DND-41 (cell line): Measurements from ENCODE around the gene LPAR5.

ENCODE experiments used
- ATAC-seq: fragments of 200-7000 bp; cut with Tn5 transposase; 3 replicates; pipeline ENCODE4 v1.9.1; 2021; ENCODE audit warnings: low read depth; ENCODE audit not compliant: insufficient read depth
- DNase-seq: peaks from one replicate; pipeline ENCODE4 v3.0.0-alpha.2; 2020
- H2AFZ ChIP-seq: 2 replicates; pipeline ENCODE4 v1.6.0; 2012; ENCODE audit warnings: low read depth, low read length
- H3K27ac ChIP-seq: 2 replicates; pipeline ENCODE4 v1.5.1; 2012; ENCODE audit warnings: low read length, inconsistent platforms
- H3K27me3 ChIP-seq: fragments of 200-600 bp; sonication (generic); 2 replicates; pipeline ENCODE4 v1.6.0; 2012; ENCODE audit warnings: low read length, mild to moderate bottlenecking, inconsistent platforms; ENCODE audit not compliant: insufficient read depth, poor library complexity
- H3K36me3 ChIP-seq: 2 replicates; pipeline ENCODE4 v1.5.1; 2012; ENCODE audit warnings: low read length, inconsistent platforms; ENCODE audit not compliant: insufficient read depth
- H3K4me1 ChIP-seq: 2 replicates; pipeline ENCODE4 v1.5.1; 2012; ENCODE audit warnings: mild to moderate bottlenecking, low read length; ENCODE audit not compliant: insufficient read depth
- H3K4me2 ChIP-seq: 2 replicates; pipeline ENCODE4 v1.6.0; 2012; ENCODE audit warnings: mild to moderate bottlenecking, moderate library complexity, low read length, inconsistent platforms; ENCODE audit not compliant: insufficient read depth
- H3K4me3 ChIP-seq, 2 experiments: fragments of 200-600 bp in 1 of 2; shearing (Covaris generic) in 1 of 2; 2 replicates each; pipeline ENCODE4 v1.5.1; 2012 to 2016; ENCODE audit warnings: inconsistent platforms in 2 of 2, low read length in 2 of 2, mild to moderate bottlenecking in 2 of 2, low read depth in 1 of 2, moderate library complexity in 1 of 2
- H3K79me2 ChIP-seq: 2 replicates; pipeline ENCODE4 v1.6.0; 2012; ENCODE audit warnings: low read length, inconsistent platforms; ENCODE audit not compliant: insufficient read depth
- H3K9ac ChIP-seq: 2 replicates; pipeline ENCODE4 v1.6.0; 2012; ENCODE audit warnings: low read depth, mild to moderate bottlenecking, inconsistent platforms, low read length, moderate library complexity
- H3K9me3 ChIP-seq: 2 replicates; pipeline ENCODE4 v1.5.1; 2012; ENCODE audit warnings: low read length, moderate library complexity, mild to moderate bottlenecking, inconsistent platforms; ENCODE audit not compliant: insufficient read depth, severe bottlenecking
- H4K20me1 ChIP-seq: 2 replicates; pipeline ENCODE4 v1.6.0; 2012; ENCODE audit warnings: low read length; ENCODE audit not compliant: insufficient read depth
- EZH2 ChIP-seq: IDR thresholded peaks from 3 replicates; pipeline ENCODE4 v1.6.1; 2012; ENCODE audit warnings: borderline replicate concordance, low read depth, mild to moderate bottlenecking, moderate library complexity, low read length, inconsistent platforms; ENCODE audit not compliant: severe bottlenecking
- TF ChIP-seq, protein P1 (sequence below): IDR thresholded peaks from 2 replicates; pipeline ENCODE4 v1.5.1; 2012; ENCODE audit warnings: borderline replicate concordance, low read length, moderate library complexity, mild to moderate bottlenecking; ENCODE audit not compliant: poor library complexity, severe bottlenecking; ENCODE audit errors: extremely low read depth

The LPAR5 gene

GRCh38 chr12:6569312-6569711 lies 66.4 kb downstream of the LPAR5 start:
- Histone ChIP-seq H3K9ac (peak overlapping the region; percentile 79; the same call in 1 of the 2 replicates), H3K4me1 (peaks cover 38% of the 10 kb centered on the region), H3K9me3 (no peaks in the 10 kb centered on the region), H4K20me1 (peaks cover 3% of the 10 kb centered on the region; the same call in 1 of the 2 replicates), H3K27me3 (no peaks in the 10 kb centered on the region), H3K4me2 (peak overlapping the region; percentile 71), H3K4me3 (peak overlapping the region in 1 of 2 experiments; percentile 91; a peak in 1 of 4 replicates), H3K36me3 (peaks cover 79% of the 10 kb centered on the region), H2AFZ (no peak overlapping the region), H3K27ac (no peak overlapping the region), H3K79me2 (peaks cover 39% of the 10 kb centered on the region)
- TF ChIP-seq, protein P1, sequence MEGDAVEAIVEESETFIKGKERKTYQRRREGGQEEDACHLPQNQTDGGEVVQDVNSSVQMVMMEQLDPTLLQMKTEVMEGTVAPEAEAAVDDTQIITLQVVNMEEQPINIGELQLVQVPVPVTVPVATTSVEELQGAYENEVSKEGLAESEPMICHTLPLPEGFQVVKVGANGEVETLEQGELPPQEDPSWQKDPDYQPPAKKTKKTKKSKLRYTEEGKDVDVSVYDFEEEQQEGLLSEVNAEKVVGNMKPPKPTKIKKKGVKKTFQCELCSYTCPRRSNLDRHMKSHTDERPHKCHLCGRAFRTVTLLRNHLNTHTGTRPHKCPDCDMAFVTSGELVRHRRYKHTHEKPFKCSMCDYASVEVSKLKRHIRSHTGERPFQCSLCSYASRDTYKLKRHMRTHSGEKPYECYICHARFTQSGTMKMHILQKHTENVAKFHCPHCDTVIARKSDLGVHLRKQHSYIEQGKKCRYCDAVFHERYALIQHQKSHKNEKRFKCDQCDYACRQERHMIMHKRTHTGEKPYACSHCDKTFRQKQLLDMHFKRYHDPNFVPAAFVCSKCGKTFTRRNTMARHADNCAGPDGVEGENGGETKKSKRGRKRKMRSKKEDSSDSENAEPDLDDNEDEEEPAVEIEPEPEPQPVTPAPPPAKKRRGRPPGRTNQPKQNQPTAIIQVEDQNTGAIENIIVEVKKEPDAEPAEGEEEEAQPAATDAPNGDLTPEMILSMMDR, result no peak
- TF ChIP-seq EZH2, result no peak
- DNase-seq (no peak), ATAC-seq (no peak)
